OCI-LY1 (cell line): ENCODE results near the gene USP43.

Experiments
- EZH2 ChIP-seq: fragments of 200-600 bp; sonication (generic), shearing (Covaris generic); IDR thresholded peaks from 2 replicates; pipeline ENCODE4 v1.8.0; 2017; ENCODE audit warnings: borderline replicate concordance, mixed run types, mild to moderate bottlenecking, antibody characterized with exemption, low read length, moderate library complexity, mixed read lengths
- TF ChIP-seq, protein P1 (sequence below): fragments of 200-600 bp; sonication (generic), shearing (Covaris generic); IDR thresholded peaks from 2 replicates; pipeline ENCODE4 v1.5.1; 2017; ENCODE audit warnings: mild to moderate bottlenecking, antibody characterized with exemption, low read length, moderate library complexity, mixed read lengths

DNA sequence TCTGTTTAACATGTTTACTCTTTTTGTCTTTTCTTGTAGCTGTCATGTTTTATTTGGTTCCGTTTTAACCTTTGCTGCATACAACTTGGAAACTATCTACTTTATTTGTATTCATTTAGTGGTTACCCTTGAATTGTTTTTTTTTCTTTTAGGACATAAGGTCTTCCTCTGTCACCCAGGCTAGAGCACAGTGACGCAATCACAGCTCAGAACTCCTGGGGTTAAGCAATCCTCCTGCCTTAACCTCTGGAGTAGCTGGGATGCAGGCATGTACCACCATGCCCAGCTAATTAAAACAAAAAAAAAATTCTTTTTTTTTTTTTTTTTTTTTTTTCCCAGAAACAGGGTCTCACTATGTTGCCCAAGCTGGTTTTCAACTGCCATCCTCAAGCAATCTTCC lies 29.8 kb upstream of the USP43 start:
- TF ChIP-seq, protein P1, sequence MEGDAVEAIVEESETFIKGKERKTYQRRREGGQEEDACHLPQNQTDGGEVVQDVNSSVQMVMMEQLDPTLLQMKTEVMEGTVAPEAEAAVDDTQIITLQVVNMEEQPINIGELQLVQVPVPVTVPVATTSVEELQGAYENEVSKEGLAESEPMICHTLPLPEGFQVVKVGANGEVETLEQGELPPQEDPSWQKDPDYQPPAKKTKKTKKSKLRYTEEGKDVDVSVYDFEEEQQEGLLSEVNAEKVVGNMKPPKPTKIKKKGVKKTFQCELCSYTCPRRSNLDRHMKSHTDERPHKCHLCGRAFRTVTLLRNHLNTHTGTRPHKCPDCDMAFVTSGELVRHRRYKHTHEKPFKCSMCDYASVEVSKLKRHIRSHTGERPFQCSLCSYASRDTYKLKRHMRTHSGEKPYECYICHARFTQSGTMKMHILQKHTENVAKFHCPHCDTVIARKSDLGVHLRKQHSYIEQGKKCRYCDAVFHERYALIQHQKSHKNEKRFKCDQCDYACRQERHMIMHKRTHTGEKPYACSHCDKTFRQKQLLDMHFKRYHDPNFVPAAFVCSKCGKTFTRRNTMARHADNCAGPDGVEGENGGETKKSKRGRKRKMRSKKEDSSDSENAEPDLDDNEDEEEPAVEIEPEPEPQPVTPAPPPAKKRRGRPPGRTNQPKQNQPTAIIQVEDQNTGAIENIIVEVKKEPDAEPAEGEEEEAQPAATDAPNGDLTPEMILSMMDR: no peak
- TF ChIP-seq EZH2: no peak
